HG03378 (cell line): ENCODE data around the gene TENM3.

Source experiments
- ATAC-seq: cut with Tn5 transposase; IDR thresholded peaks from one replicate; pipeline ENCODE4 v1.9.1; 2021; ENCODE audit warnings: mild to moderate bottlenecking, moderate library complexity; ENCODE audit not compliant: unreplicated experiment

The TENM3 gene

DNA sequence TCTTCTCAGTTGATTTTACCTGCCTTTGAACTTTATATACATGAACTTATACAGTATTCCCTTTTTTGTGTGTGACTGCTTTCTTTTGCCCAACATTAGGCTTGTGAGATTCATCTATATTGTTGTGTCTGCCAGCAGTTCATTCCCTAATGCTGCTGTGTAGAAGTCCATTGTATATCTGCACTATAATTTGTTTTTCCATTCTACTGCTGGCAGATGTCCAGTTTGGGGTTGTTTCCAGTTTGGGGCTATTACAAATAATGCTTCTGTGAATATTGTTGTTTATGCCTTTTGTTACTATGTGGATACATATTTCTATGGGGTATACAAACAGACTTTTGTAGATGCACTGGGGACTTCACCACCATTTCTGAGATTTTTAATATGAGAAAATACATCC is 405.6 kb downstream of the TENM3 start:
- no peak for ATAC-seq

DNA sequence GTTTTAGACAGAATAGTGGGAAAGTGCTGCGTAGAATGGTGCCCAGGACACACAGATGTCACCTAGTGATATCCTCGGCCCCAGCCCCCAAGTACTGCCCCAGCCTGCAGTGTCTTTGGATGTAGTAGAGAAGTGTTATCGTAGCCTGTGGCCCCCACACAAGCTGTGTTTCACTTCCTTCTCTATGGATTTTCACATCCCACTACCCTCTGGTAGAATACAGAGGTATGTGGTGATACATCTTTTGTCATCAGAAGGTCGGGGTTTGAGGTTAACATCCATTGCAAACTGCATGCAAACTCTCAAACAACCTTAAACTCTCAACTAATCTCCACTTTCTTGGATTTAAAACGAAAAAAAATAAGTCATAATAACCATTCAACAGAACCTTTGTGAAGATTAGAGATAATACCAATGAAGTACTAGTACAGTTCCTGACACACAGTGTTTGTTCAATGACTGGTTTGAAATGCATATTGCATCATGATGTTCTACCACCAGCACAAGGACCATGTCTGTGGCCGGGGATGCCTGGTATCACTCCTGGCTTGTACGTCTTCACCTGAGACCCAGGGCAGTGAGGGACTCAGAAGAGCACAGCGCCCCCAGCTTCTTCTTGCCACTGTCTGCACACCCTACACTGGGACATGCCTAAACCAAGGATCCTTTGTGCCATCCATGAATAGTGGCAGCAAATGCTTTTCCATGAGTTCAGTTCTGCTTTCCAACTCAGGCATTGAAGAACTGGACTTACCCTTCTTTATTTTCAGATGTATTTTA is 406.7 kb downstream of the TENM3 start:
- no peak for ATAC-seq

- ATAC-seq: no peak
These were observed 410.4 kb downstream of the TENM3 start for GRCh38 chr4:182653596-182653995.

DNA sequence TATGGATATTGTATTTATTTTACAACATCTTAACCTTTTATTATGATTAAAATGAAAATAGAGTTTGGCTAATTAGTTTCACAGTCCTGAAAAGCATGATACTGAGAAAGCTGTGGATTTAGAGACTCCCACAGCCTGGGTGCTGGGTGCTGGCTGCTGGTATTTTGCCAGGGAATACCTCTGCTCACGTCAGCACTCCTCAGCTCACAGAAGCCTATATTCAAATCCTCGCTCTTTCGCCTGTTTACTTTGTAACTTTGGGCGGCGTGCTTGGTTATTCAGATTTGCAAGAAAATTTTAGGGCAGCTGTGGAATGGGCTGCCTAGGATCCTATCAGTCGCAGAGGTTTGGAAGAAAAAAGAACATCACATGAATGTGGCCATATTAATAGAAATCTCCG is 412.1 kb downstream of the TENM3 start:
- no peak for ATAC-seq

DNA sequence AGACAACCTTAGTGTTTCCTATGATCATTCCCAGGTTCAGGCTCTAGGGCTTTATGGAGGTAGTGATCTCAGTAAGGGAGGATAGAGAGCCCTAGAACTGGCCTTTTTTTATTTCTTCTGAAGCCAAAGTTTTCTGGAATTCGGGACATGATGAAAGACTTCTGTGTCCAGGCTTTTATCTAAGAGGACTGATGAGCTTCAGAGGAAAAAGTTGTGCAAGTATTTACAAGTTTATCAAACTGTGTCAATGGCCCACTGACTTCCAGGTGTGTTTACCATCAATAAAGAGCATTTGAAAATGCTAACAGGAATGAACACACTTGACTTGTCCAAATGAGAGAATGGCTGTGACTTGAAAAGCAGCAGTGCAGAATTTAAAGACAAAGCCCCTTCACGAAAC is 419.3 kb downstream of the TENM3 start:
- no peak for ATAC-seq

GRCh38 chr4:182671231-182671630 is 428.0 kb downstream of the TENM3 start:
- no peak for ATAC-seq

GRCh38 chr4:182671749-182672148 is 428.5 kb downstream of the TENM3 start:
- no peak for ATAC-seq

GRCh38 chr4:182678590-182678989 is 435.4 kb downstream of the TENM3 start:
- ATAC-seq: no peak

DNA sequence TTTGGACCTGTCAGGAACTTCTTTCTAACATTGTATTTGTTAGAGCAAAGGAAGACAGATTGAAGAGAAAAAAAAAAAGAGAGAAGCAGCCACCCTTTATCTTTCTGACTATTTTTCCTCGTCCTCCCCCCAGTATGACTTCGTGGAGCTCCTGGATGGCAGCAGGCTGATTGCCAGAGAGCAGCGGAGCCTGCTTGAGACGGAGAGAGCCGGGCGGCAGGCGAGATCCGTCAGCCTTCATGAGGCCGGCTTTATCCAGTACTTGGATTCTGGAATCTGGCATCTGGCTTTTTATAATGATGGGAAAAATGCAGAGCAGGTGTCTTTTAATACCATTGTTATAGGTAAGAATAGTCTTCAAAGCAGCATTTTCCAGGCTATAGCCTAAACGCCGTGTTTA is 436.3 kb downstream of the TENM3 start:
- ATAC-seq: no peak

GRCh38 chr4:182680234-182680653 is 437.0 kb downstream of the TENM3 start:
- no peak for ATAC-seq

DNA sequence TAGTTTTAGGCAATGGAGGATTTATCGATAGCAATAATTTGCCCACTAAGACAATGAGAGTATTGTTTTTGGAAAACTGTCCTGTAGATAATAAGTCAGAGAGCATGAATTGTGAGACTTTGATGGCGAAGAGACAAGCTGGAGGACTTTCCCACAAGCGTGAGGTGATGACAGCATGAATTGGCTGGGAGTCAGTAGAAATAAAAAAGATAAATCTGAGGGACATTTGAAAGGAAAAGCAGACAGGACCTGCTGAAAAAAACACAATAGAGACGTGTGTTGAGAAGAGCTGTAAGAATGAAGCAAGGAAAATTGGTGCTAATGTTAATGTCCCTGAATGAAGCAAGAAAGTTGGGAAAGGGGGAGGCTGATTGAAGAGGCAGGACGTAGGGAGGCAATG is 440.5 kb downstream of the TENM3 start:
- no peak for ATAC-seq

DNA sequence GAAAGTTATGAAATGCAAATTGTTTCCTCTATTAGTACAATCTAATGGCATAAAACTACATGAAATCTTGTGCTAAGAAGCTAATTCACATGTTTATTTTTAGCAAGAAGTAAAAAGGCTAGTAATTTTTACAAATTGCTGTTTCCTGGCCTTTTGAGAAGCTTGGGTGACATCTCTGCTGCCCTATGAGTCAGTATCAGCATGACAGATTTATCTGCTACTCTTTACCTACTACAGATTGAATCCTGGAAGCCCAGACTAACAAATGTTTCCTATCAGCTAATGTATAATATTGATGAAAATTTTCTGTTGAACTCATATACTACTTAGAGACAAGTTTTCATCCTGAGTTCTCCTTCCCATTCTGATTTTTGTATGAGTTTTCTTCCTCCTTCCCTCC is 441.6 kb downstream of the TENM3 start:
- ATAC-seq: no peak

DNA sequence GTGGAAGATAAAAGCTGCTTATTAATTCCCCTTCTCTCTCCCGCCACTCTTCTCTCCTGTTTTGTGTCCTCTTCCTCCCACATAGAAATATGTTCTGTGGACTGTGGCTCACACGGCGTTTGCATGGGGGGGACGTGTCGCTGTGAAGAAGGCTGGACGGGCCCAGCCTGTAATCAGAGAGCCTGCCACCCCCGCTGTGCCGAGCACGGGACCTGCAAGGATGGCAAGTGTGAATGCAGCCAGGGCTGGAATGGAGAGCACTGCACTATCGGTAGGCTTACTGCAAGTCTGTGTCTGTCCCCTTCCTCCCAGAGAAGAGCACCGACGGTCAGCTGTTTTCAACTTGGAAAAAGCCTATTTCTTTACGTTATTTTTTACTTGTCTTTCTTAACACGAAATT is 444.9 kb downstream of the TENM3 start:
- no peak for ATAC-seq

GRCh38 chr4:182694551-182694950 is 451.3 kb downstream of the TENM3 start:
- ATAC-seq: no peak

GRCh38 chr4:182695009-182695408 is 451.8 kb downstream of the TENM3 start:
- no peak for ATAC-seq

DNA sequence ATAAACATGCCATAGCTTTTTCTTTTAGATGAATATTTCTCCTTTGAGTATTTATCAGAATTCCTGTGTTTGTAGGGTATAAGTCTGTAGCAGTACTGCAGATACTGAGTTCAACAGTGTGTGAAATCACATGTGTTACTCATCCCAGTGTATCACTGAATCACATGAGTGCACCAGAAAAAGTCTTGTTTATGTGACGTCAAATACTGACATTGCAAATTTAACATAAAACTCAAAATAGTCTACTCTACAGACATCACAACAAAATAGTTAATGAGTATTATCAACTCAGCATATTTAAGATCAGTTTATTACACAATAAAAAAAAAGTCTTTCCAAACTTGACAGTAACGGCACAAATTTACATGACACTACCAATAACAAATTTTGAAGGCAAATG is 452.6 kb downstream of the TENM3 start:
- no peak for ATAC-seq

DNA sequence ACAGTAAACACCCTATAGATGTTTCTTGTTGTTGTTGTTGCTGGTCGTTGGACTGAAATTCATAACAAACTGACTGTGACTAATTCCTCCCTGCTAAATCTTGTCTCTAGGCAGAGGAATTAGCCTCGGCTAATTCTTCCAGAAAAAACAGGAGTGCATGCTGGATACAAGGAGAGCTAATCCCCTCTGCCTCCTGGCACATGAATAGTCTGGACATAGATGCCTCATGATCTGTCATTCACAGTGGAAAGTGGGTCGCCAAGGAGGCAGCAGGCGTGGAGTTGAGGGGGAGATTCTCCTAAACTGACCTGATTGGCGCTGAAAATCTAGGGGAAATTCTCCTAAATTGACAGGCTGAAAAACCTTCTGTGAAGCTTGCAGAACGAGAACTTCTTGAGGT is 453.9 kb downstream of the TENM3 start:
- no peak for ATAC-seq

GRCh38 chr4:182698212-182698611 is 455.0 kb downstream of the TENM3 start:
- no peak for ATAC-seq

- no peak for ATAC-seq
These were observed 456.0 kb downstream of the TENM3 start for GRCh38 chr4:182699201-182699600.

DNA sequence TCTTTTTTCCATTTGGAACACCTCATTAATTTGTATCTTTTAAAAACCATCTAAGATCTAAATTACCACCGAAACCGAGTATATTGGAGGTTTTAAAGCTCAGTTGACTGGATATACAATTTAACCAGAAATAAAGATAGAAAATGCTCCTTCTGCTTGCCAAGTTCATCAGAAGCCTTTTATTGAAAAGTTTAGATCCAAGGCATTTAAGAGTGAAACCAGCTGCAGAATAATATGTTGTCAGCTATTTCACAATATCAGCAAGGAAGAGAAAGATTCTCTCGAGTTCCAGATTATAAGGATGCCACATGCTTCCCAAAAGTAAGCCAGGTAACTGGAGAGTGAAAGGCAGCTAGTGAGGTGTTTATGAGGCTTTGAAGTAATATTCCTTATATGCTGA is 456.6 kb downstream of the TENM3 start:
- ATAC-seq: no peak

DNA sequence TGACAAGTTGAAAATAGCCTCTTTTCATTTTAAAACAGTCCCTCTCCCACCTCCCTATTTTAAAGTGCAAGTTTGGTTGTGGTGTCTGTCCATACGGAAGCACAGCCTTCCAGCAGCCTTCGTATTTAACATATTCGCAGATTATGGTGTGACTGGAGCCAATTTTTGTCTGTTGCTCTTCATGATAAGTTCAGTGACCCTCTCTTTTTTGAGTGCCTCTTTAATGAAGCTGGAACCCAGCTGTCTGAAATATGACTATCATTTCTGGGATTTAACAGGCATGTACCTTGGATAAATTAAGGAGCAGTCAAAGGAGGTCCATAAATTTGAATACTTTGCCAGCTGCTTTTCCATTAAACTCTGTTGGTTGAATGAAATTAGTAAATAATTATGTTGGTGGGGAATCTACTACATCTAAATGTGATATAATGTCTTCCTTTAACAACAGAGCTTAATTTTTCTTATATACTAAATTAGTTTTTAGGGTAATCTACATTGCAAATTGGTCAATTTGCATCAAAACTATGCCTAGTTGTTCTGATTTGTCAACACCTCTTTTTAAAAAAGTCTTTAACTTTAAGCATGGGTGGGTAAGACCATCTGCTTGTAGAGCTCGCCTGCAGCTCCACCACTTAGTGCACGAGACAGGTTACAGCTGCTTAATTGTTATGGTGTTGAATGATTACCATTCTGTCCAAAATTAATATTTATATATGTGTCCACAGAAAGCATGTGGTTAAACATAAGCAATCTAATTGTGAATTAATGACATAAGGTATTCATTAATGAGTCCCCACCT is 457.4 kb downstream of the TENM3 start:
- no peak for ATAC-seq

GRCh38 chr4:182704077-182704476 is 460.9 kb downstream of the TENM3 start:
- ATAC-seq: no peak
